B cell (primary cell): ENCODE data around the gene RNF146. TPM values are rescaled to one million over a fixed set of nuclear protein-coding genes. Genes with fewer than 3 reads are reported as not detected.
"Not testable (repeated sequence)": the region's sequence is repeated elsewhere in the genome, so short reads cannot be mapped to it uniquely, and the experiment has no call there.

ENCODE experiments used
- ATAC-seq: fragments of 200-7000 bp; cut with Tn5 transposase; one replicate; pipeline ENCODE4 v1.10.0; 2021; ENCODE audit warnings: low read depth, mild to moderate bottlenecking, moderate number of reproducible peaks, moderate library complexity
- CTCF ChIA-PET: fragments of 350-600 bp; sonication (Branson Sonifier 250); formaldehyde crosslinking; loops from one replicate; lab custom pipeline; 2021; ENCODE audit warnings: antibody characterized with exemption, inconsistent platforms; lab: Charles Lee
- POLR2A ChIA-PET: fragments of 350-600 bp; sonication (Branson Sonifier 250); formaldehyde crosslinking; loops from one replicate; lab custom pipeline; 2021; ENCODE audit warnings: antibody characterized with exemption; lab: Charles Lee
- DNase-seq: peaks from one replicate; pipeline ENCODE4 v3.0.0; 2013
- H2AFZ ChIP-seq: 2 replicates; pipeline ENCODE4 v1.6.1; 2012; ENCODE audit warnings: mild to moderate bottlenecking, low read depth, low read length; ENCODE audit not compliant: insufficient read depth, poor library complexity, severe bottlenecking
- H3K27ac ChIP-seq, 2 donors: 1 replicate in 1 of 2; 2 replicates in 1 of 2; pipeline ENCODE4 v1.5.1; 2012 to 2013; ENCODE audit warnings: low read length in 2 of 2, mild to moderate bottlenecking in 2 of 2, moderate library complexity in 1 of 2
- H3K27me3 ChIP-seq, 4 experiments: fragments of 200-600 bp in 1 of 4; sonication (generic) in 1 of 4; replicated peaks in 1 of 4; 1 replicate in 2 of 4; 2 replicates in 2 of 4; pipeline versions ENCODE4 v1.6.1 to v1.7.0; 2013 to 2016; ENCODE audit warnings: low read length in 3 of 4, mild to moderate bottlenecking in 2 of 4, mixed read lengths in 1 of 4, moderate library complexity in 1 of 4; ENCODE audit not compliant: insufficient read depth in 4 of 4, control insufficient read depth in 3 of 4; ENCODE audit errors: control extremely low read depth in 1 of 4
- H3K36me3 ChIP-seq, 2 experiments: replicated peaks in 1 of 2; 1 replicate in 1 of 2; 2 replicates in 1 of 2; pipeline versions ENCODE4 v1.6.1 to v1.7.1; 2013; ENCODE audit warnings: low read length in 1 of 2; ENCODE audit not compliant: insufficient read depth in 2 of 2, control insufficient read depth in 1 of 2; ENCODE audit errors: control extremely low read depth in 1 of 2, extremely low read depth in 1 of 2
- H3K4me1 ChIP-seq, 2 donors: fragments of 200-600 bp in 1 of 2; sonication (generic) in 1 of 2; 1 replicate in 1 of 2; 2 replicates in 1 of 2; pipeline versions ENCODE4 v1.5.1 to v1.6.1; 2013 to 2017; ENCODE audit warnings: low read length in 2 of 2; ENCODE audit not compliant: control insufficient read depth in 2 of 2, insufficient read depth in 2 of 2
- H3K4me2 ChIP-seq: replicated peaks from 2 replicates; pipeline ENCODE3; 2012; ENCODE audit warnings: mild to moderate bottlenecking, low read depth, low read length; ENCODE audit not compliant: poor library complexity, severe bottlenecking
- H3K4me3 ChIP-seq, 5 experiments: fragments of 200-600 bp in 1 of 5; sonication (generic) in 1 of 5; 1 replicate in 3 of 5; 2 replicates in 2 of 5; pipeline versions ENCODE4 v1.5.1 to v1.7.0; 2011 to 2016; ENCODE audit warnings: low read length in 4 of 5, mild to moderate bottlenecking in 4 of 5, low read depth in 2 of 5, control low read depth in 1 of 5, moderate library complexity in 1 of 5; ENCODE audit not compliant: insufficient read depth in 1 of 5; ENCODE audit errors: control extremely low read depth in 1 of 5, extremely low read depth in 1 of 5
- H3K79me2 ChIP-seq: fragments of 200-600 bp; sonication (generic); one replicate; pipeline ENCODE4 v1.6.0; 2016; ENCODE audit warnings: low read length; ENCODE audit not compliant: control insufficient read depth, insufficient read depth
- H3K9ac ChIP-seq: fragments of 200-600 bp; sonication (generic); 2 replicates; pipeline ENCODE4 v1.6.1; 2017; ENCODE audit warnings: mild to moderate bottlenecking, low read length, moderate library complexity
- H3K9me3 ChIP-seq, 3 donors: one replicate each; pipeline versions ENCODE4 v1.6.1 to v1.7.1; 2013; ENCODE audit warnings: low read length in 2 of 3; ENCODE audit not compliant: control insufficient read depth in 2 of 3, insufficient read depth in 1 of 3; ENCODE audit errors: control extremely low read depth in 1 of 3
- H4K20me1 ChIP-seq: 2 replicates; pipeline ENCODE4 v1.6.0; 2012; ENCODE audit warnings: mild to moderate bottlenecking, low read length; ENCODE audit not compliant: insufficient read depth, control insufficient read depth, poor library complexity, severe bottlenecking
- H3K27ac Mint-ChIP-seq: one replicate; pipeline ENCODE4 v1.8.0; 2021; ENCODE audit warnings: mixed read lengths
- H3K27me3 Mint-ChIP-seq: one replicate; pipeline ENCODE4 v1.8.0; 2021; ENCODE audit warnings: mixed read lengths
- H3K4me1 Mint-ChIP-seq: one replicate; pipeline ENCODE4 v1.8.0; 2021; ENCODE audit warnings: mixed read lengths
- H3K4me3 Mint-ChIP-seq: one replicate; pipeline ENCODE4 v1.8.0; 2021; ENCODE audit warnings: mixed read lengths
- H3K9me3 Mint-ChIP-seq: one replicate; pipeline ENCODE4 v1.8.0; 2022; ENCODE audit warnings: mixed read lengths; ENCODE audit not compliant: insufficient read depth
- EZH2 ChIP-seq: IDR thresholded peaks from 2 replicates; pipeline ENCODE4 v1.6.1; 2012; ENCODE audit warnings: borderline replicate concordance, low read depth, mild to moderate bottlenecking, moderate library complexity, low read length; ENCODE audit not compliant: insufficient read depth, poor library complexity, severe bottlenecking
- WGBS: methylation state at CpG from one replicate; pipeline ENCODE4 v1.1.5; 2013; ENCODE audit warnings: missing lambda C conversion rate; ENCODE audit not compliant: insufficient coverage; 5-methylcytosine and 5-hydroxymethylcytosine counted together
- intact Hi-C: fragments of 100-400 bp; cut with micrococcal nuclease; formaldehyde crosslinking; loops from one replicate; pipeline ENCODE4 v1.10.0; 2022
- polyA plus RNA-seq: library from polyadenylated mRNA; depleted of rRNA; stranded (reverse); fragments of >200 nt; gene quantifications from 2 replicates; pipeline ENCODE4 v1.2.3, GENCODE V29; 2012
- total RNA-seq, 2 donors: library from RNA; stranded (reverse); fragments of 120-200 nt in 1 of 2; gene quantifications; 1 replicate in 1 of 2; 2 replicates in 1 of 2; pipeline versions ENCODE4 v1.2.3 to v1.2.4, GENCODE V29; 2013 to 2022
- TF ChIP-seq, protein P1 (sequence below): fragments of 200-600 bp; IDR thresholded peaks from one replicate; pipeline ENCODE4 v1.8.0; 2022; ENCODE audit warnings: antibody characterized with exemption, mild to moderate bottlenecking

RNF146 gene
- total and polyA plus RNA-seq, 2 donors (not counting 1 experiment from before 2014, with no cell fraction given): 24.9 to 58.0 TPM

DNA sequence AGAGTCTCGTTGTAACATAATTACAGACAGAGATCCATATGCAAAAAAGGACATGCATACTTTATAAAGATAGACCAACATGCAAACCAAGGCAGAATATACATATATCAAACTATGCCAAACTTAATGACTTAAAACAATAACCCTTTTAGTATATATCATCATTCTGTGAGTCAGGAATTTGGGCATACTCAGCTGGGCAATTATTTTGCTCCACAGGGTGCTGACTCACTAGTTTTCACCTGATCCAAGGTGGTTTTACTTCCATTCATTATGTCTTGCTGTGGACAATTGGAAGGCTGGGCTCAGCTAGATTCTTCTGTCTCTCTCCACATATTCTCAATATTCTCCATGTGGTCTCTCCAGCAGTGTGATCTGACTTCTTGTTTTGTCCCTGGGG lies 41.2 kb upstream of the RNF146 start:
- ATAC-seq (no peak), DNase-seq (no peak)
- WGBS: no CpG with 5 or more reads among the region's 1 CpG
- TF ChIP-seq, protein P1, sequence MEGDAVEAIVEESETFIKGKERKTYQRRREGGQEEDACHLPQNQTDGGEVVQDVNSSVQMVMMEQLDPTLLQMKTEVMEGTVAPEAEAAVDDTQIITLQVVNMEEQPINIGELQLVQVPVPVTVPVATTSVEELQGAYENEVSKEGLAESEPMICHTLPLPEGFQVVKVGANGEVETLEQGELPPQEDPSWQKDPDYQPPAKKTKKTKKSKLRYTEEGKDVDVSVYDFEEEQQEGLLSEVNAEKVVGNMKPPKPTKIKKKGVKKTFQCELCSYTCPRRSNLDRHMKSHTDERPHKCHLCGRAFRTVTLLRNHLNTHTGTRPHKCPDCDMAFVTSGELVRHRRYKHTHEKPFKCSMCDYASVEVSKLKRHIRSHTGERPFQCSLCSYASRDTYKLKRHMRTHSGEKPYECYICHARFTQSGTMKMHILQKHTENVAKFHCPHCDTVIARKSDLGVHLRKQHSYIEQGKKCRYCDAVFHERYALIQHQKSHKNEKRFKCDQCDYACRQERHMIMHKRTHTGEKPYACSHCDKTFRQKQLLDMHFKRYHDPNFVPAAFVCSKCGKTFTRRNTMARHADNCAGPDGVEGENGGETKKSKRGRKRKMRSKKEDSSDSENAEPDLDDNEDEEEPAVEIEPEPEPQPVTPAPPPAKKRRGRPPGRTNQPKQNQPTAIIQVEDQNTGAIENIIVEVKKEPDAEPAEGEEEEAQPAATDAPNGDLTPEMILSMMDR: no peak
- no peak for TF ChIP-seq EZH2
- H3K9me3 Mint-ChIP-seq: peaks cover 2% of the 10 kb centered on the region
- no peaks in the 10 kb centered on the region for H3K79me2 ChIP-seq
- peaks cover 0 to 5% (median 0%) of the 10 kb centered on the region in 4 experiments for H3K27me3 ChIP-seq
- no peak overlapping the region for H3K4me2 ChIP-seq
- H3K27me3 Mint-ChIP-seq: peaks cover 28% of the 10 kb centered on the region
- H3K4me3 Mint-ChIP-seq: no peak overlapping the region
- CTCF ChIA-PET: no interaction called here
- H3K27ac ChIP-seq: no peak overlapping the region
- POLR2A ChIA-PET: no interaction called here
- H3K36me3 ChIP-seq: no peaks in the 10 kb centered on the region
- H3K4me1 ChIP-seq: no peaks in the 10 kb centered on the region
- H2AFZ ChIP-seq: no peak overlapping the region
- no peaks in the 10 kb centered on the region for H3K4me1 Mint-ChIP-seq
- H3K9me3 ChIP-seq: peaks cover 0 to 3% (median 0%) of the 10 kb centered on the region in 3 donors
- H3K27ac Mint-ChIP-seq: no peak overlapping the region
- no peaks in the 10 kb centered on the region for H4K20me1 ChIP-seq
- intact Hi-C loops: no loop called here
- no peak overlapping the region for H3K9ac ChIP-seq
- H3K4me3 ChIP-seq: no peak overlapping the region

DNA sequence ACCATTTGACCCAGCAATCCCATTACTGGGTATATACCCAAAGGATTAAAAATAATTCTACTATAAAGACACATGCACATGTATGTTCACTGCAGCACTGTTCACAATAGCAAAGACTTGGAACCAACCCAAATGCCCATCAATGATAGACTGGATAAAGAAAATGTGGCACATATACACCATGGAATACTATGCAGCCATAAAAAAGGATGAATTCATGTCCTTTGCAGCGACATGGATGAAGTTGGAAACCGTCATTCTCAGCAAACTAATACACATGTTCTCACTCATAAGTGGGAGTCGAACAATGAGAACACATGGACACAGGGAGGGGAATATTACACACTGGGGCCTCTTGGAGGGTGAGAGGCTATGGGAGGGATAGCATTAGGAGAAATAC lies 32.8 kb upstream of the RNF146 start:
- H3K9ac ChIP-seq, H3K27me3 ChIP-seq, H4K20me1 ChIP-seq, H3K9me3 ChIP-seq, H3K4me3 Mint-ChIP-seq, H3K4me1 Mint-ChIP-seq, H3K27ac Mint-ChIP-seq, H3K79me2 ChIP-seq, H3K27me3 Mint-ChIP-seq, H3K27ac ChIP-seq, POLR2A ChIA-PET, H3K9me3 Mint-ChIP-seq, H3K4me3 ChIP-seq, H2AFZ ChIP-seq, ATAC-seq, H3K4me1 ChIP-seq, intact Hi-C loops, CTCF ChIA-PET, H3K36me3 ChIP-seq, H3K4me2 ChIP-seq, DNase-seq: not testable (repeated sequence)
- whole genome bisulfite sequencing: no CpG with 5 or more reads among the region's 3 CpGs
